GM19240 (cell line): Measurements from ENCODE around the gene SV2C.
"Not testable (repeated sequence)": the region's sequence is repeated elsewhere in the genome, so short reads cannot be mapped to it uniquely, and the experiment has no call there.

Experiments used
- DNase-seq: peaks from one replicate; pipeline ENCODE4 v3.0.0; 2011; ENCODE audit warnings: low spot score; ENCODE audit not compliant: insufficient read length

SV2C gene

GRCh38 chr5:76294573-76294972 is 211.4 kb downstream of the SV2C start:
- no peak for DNase-seq

GRCh38 chr5:76298852-76299251 is 215.7 kb downstream of the SV2C start:
- no peak for DNase-seq

GRCh38 chr5:76299592-76299991 is 216.4 kb downstream of the SV2C start:
- DNase-seq = no peak

GRCh38 chr5:76301932-76302331 is 218.7 kb downstream of the SV2C start:
- not testable (repeated sequence) for DNase-seq

GRCh38 chr5:76302661-76303060 is 219.5 kb downstream of the SV2C start:
- not testable (repeated sequence) for DNase-seq

GRCh38 chr5:76303921-76304320 is 220.7 kb downstream of the SV2C start:
- no peak for DNase-seq

- no peak for DNase-seq
These were observed 222.1 kb downstream of the SV2C start for GRCh38 chr5:76305269-76305668.

GRCh38 chr5:76305775-76306174 is 222.6 kb downstream of the SV2C start:
- DNase-seq = no peak

- no peak for DNase-seq
These were observed 227.0 kb downstream of the SV2C start for GRCh38 chr5:76310208-76310607.

- no peak for DNase-seq
These were observed 229.6 kb downstream of the SV2C start for GRCh38 chr5:76312783-76313182.

- no peak for DNase-seq
These were observed 231.5 kb downstream of the SV2C start for GRCh38 chr5:76314643-76315042.

GRCh38 chr5:76319673-76320072 is 236.5 kb downstream of the SV2C start:
- no peak for DNase-seq

GRCh38 chr5:76323494-76323893 is 240.3 kb downstream of the SV2C start:
- DNase-seq = not testable (repeated sequence)

- DNase-seq = no peak
These were observed 242.1 kb downstream of the SV2C start for GRCh38 chr5:76325326-76325725.

- DNase-seq = no peak
These were observed 242.8 kb downstream of the SV2C start for GRCh38 chr5:76325876-76326491.

GRCh38 chr5:76326577-76327302 is 243.6 kb downstream of the SV2C start:
- no peak for DNase-seq

GRCh38 chr5:76329346-76329745 is 246.2 kb downstream of the SV2C start:
- no peak for DNase-seq

GRCh38 chr5:76331126-76331525 is 247.9 kb downstream of the SV2C start:
- no peak for DNase-seq

GRCh38 chr5:76332102-76332501 is 248.9 kb downstream of the SV2C start:
- DNase-seq = no peak

GRCh38 chr5:76332611-76333205 is 249.5 kb downstream of the SV2C start:
- DNase-seq = no peak

- no peak for DNase-seq
These were observed 250.4 kb downstream of the SV2C start for GRCh38 chr5:76333571-76333970.

- DNase-seq = no peak
These were observed 251.4 kb downstream of the SV2C start for GRCh38 chr5:76334574-76334973.

- DNase-seq = not testable (repeated sequence)
These were observed 252.3 kb downstream of the SV2C start for GRCh38 chr5:76335451-76335850.
